Caki2 (cell line): ENCODE data around the gene ANKRD13D. TPM values are rescaled to one million over a fixed set of nuclear protein-coding genes. Genes with fewer than 3 reads are reported as not detected.

Experiments used
- DNase-seq: peaks from one replicate; pipeline ENCODE4 v3.0.0-alpha.2; 2015; ENCODE audit warnings: low read depth
- in situ Hi-C: cut with HindIII; loops from 2 replicates; pipeline ENCODE4 v1.10.0; 2016; ENCODE audit warnings: low sequenced_read_pairs, low pct_unique_long_range_greater_than_20kb, mixed read lengths
- total RNA-seq: library from RNA; depleted of rRNA; stranded (reverse); fragments of >200 nt; shearing (Covaris generic); gene quantifications from 2 replicates; pipeline ENCODE4 v1.2.3, GENCODE V29; 2014; ENCODE audit warnings: low replicate concordance

Gene ANKRD13D
- total RNA-seq, 1 experiment from 2014 or later, result 11.7 TPM

- no peak for DNase-seq
- in situ Hi-C loops, result no loop called here
Measured at GRCh38 chr11:67298786-67299185, 9.7 kb downstream of the ANKRD13D start.

- DNase-seq, result no peak
- in situ Hi-C loops, result no loop called here
Measured at GRCh38 chr11:67299471-67300191, 10.5 kb downstream of the ANKRD13D start.

- in situ Hi-C loops, result no loop called here
- DNase-seq, result no peak
Measured at GRCh38 chr11:67300256-67300755, 11.2 kb downstream of the ANKRD13D start.

- DNase-seq, result no peak
- in situ Hi-C loops, result no loop called here
Measured at GRCh38 chr11:67300756-67301312, 11.7 kb downstream of the ANKRD13D start.

- no peak for DNase-seq
- in situ Hi-C loops, result no loop called here
Measured at GRCh38 chr11:67301313-67301921, 12.3 kb downstream of the ANKRD13D start.

- in situ Hi-C loops, result no loop called here
- DNase-seq, result peak; percentile 73
Measured at GRCh38 chr11:67301951-67302516, 12.9 kb downstream of the ANKRD13D start.

- DNase-seq, result peak; percentile 65
- in situ Hi-C loops, result no loop called here
Measured at GRCh38 chr11:67302571-67303131, 13.5 kb downstream of the ANKRD13D start.

GRCh38 chr11:67303132-67303834, 14.2 kb downstream of the ANKRD13D start, which contains the start of gene SSH3:
TSS of gene SSH3 (plus strand) at chr11:67303530. CDS start at chr11:67303626, 96 bp downstream.
- DNase-seq, result peak; percentile 79

GRCh38 chr11:67303835-67304411, 14.8 kb downstream of the ANKRD13D start:
- DNase-seq, result no peak
- in situ Hi-C loops, result no loop called here

More at GRCh38 chr11:67303132-67303834, 14.2 kb downstream of the ANKRD13D start, which contains the start of gene SSH3:
- in situ Hi-C loops, result no loop called here

- DNase-seq, result no peak
- in situ Hi-C loops, result no loop called here
Measured at GRCh38 chr11:67304511-67305113, 15.5 kb downstream of the ANKRD13D start.

- in situ Hi-C loops, result no loop called here
- DNase-seq, result no peak
Measured at GRCh38 chr11:67306769-67307544, 17.9 kb downstream of the ANKRD13D start.

- DNase-seq, result no peak
- in situ Hi-C loops, result no loop called here
Measured at GRCh38 chr11:67307545-67308001, 18.5 kb downstream of the ANKRD13D start.

- in situ Hi-C loops, result no loop called here
- DNase-seq, result no peak
Measured at GRCh38 chr11:67308031-67308866, 19.1 kb downstream of the ANKRD13D start.

GRCh38 chr11:67309166-67309565, 20.1 kb downstream of the ANKRD13D start:
- no peak for DNase-seq
- in situ Hi-C loops, result no loop called here

- in situ Hi-C loops, result no loop called here
- DNase-seq, result no peak
Measured at GRCh38 chr11:67309661-67310061, 20.6 kb downstream of the ANKRD13D start.
